Trophoblast cell (in vitro differentiated cells and primary cell): ENCODE measurements around the gene SLC33A1. TPM values are rescaled to one million over a fixed set of nuclear protein-coding genes. Genes with fewer than 3 reads are reported as not detected.

Experiments
- DNase-seq, 2 donors: peaks; one replicate each; pipeline ENCODE4 v3.0.0-alpha.2; 2016
- H2AFZ ChIP-seq: 2 replicates; pipeline ENCODE4 v1.6.1; 2013; ENCODE audit warnings: low read length, moderate library complexity, mild to moderate bottlenecking; ENCODE audit not compliant: insufficient read depth, poor library complexity
- H2AK5ac ChIP-seq: 2 replicates; pipeline ENCODE4 v1.6.1; 2013; ENCODE audit warnings: mild to moderate bottlenecking, low read length
- H2BK120ac ChIP-seq: 2 replicates; pipeline ENCODE4 v1.6.1; 2013; ENCODE audit warnings: low read length, mild to moderate bottlenecking, moderate library complexity; ENCODE audit not compliant: insufficient read depth, poor library complexity
- H2BK12ac ChIP-seq: 2 replicates; pipeline ENCODE4 v1.6.1; 2013; ENCODE audit warnings: mild to moderate bottlenecking, low read length, moderate library complexity
- H2BK5ac ChIP-seq: 2 replicates; pipeline ENCODE4 v1.6.1; 2013; ENCODE audit warnings: low read length, low read depth, moderate library complexity, mild to moderate bottlenecking; ENCODE audit not compliant: poor library complexity
- H3K14ac ChIP-seq: 2 replicates; pipeline ENCODE4 v1.6.1; 2013; ENCODE audit warnings: mild to moderate bottlenecking, low read length
- H3K18ac ChIP-seq: 2 replicates; pipeline ENCODE4 v1.6.1; 2013; ENCODE audit warnings: mild to moderate bottlenecking, low read length
- H3K23ac ChIP-seq: 2 replicates; pipeline ENCODE4 v1.6.1; 2013; ENCODE audit warnings: low read length
- H3K27ac ChIP-seq: 2 replicates; pipeline ENCODE4 v1.5.1; 2013; ENCODE audit warnings: low read depth, mild to moderate bottlenecking, inconsistent platforms, low read length, moderate library complexity
- H3K27me3 ChIP-seq: 2 replicates; pipeline ENCODE4 v1.6.1; 2013; ENCODE audit warnings: inconsistent platforms, mild to moderate bottlenecking, low read length, moderate library complexity; ENCODE audit not compliant: insufficient read depth
- H3K36me3 ChIP-seq, 2 experiments: 1 replicate in 1 of 2; 2 replicates in 1 of 2; pipeline ENCODE4 v1.6.1; 2013; ENCODE audit warnings: low read length in 2 of 2, mild to moderate bottlenecking in 2 of 2, moderate library complexity in 1 of 2; ENCODE audit not compliant: insufficient read depth in 2 of 2, control insufficient read depth in 1 of 2
- H3K4ac ChIP-seq: 2 replicates; pipeline ENCODE4 v1.6.1; 2013; ENCODE audit warnings: low read depth, mild to moderate bottlenecking, low read length, moderate library complexity
- H3K4me1 ChIP-seq, 2 experiments: 1 replicate in 1 of 2; 2 replicates in 1 of 2; pipeline ENCODE4 v1.6.1; 2013; ENCODE audit warnings: low read length in 2 of 2, mild to moderate bottlenecking in 2 of 2, moderate library complexity in 1 of 2; ENCODE audit not compliant: insufficient read depth in 2 of 2, control insufficient read depth in 1 of 2
- H3K4me2 ChIP-seq: 2 replicates; pipeline ENCODE4 v1.6.1; 2013; ENCODE audit warnings: inconsistent platforms, mild to moderate bottlenecking, low read length, moderate library complexity
- H3K4me3 ChIP-seq: 2 replicates; pipeline ENCODE4 v1.5.1; 2013; ENCODE audit warnings: mild to moderate bottlenecking, low read depth, low read length, inconsistent platforms
- H3K79me1 ChIP-seq: one replicate; pipeline ENCODE4 v1.6.1; 2013; ENCODE audit warnings: low read length
- H3K79me2 ChIP-seq: 2 replicates; pipeline ENCODE4 v1.6.1; 2013; ENCODE audit warnings: low read length, mild to moderate bottlenecking; ENCODE audit not compliant: control insufficient read depth, insufficient read depth, poor library complexity
- H3K9ac ChIP-seq: 2 replicates; pipeline ENCODE4 v1.6.1; 2013; ENCODE audit warnings: mild to moderate bottlenecking, low read length
- H3K9me3 ChIP-seq: 2 replicates; pipeline ENCODE4 v1.6.1; 2013; ENCODE audit warnings: low read depth, mild to moderate bottlenecking, control low read depth, inconsistent platforms, low read length; ENCODE audit not compliant: insufficient read depth
- H4K12ac ChIP-seq: 2 replicates; pipeline ENCODE4 v1.6.1; 2013; ENCODE audit warnings: low read depth, mild to moderate bottlenecking, low read length, moderate library complexity
- H4K8ac ChIP-seq: 2 replicates; pipeline ENCODE4 v1.6.1; 2013; ENCODE audit warnings: low read depth, mild to moderate bottlenecking, low read length, moderate library complexity
- H4K91ac ChIP-seq: one replicate; pipeline ENCODE4 v1.6.1; 2013; ENCODE audit warnings: low read depth, mild to moderate bottlenecking, low read length, moderate library complexity
- WGBS: extraction: QIAGEN DNeasy Blood & Tissue Kit; methylation state at CpG from one replicate; pipeline ENCODE4 v1.1.7; 2013; ENCODE audit warnings: missing lambda C conversion rate; ENCODE audit not compliant: insufficient read length, insufficient coverage; ENCODE audit errors: extremely low coverage; 5-methylcytosine and 5-hydroxymethylcytosine counted together
- polyA plus RNA-seq: library from polyadenylated mRNA; stranded (reverse); fragments of 200-250 nt; gene quantifications from 2 replicates; pipeline ENCODE4 v1.2.3, GENCODE V29; 2013

The SLC33A1 gene
- polyA plus RNA-seq: 27.2 and 28.2 TPM in 2 replicates

DNA sequence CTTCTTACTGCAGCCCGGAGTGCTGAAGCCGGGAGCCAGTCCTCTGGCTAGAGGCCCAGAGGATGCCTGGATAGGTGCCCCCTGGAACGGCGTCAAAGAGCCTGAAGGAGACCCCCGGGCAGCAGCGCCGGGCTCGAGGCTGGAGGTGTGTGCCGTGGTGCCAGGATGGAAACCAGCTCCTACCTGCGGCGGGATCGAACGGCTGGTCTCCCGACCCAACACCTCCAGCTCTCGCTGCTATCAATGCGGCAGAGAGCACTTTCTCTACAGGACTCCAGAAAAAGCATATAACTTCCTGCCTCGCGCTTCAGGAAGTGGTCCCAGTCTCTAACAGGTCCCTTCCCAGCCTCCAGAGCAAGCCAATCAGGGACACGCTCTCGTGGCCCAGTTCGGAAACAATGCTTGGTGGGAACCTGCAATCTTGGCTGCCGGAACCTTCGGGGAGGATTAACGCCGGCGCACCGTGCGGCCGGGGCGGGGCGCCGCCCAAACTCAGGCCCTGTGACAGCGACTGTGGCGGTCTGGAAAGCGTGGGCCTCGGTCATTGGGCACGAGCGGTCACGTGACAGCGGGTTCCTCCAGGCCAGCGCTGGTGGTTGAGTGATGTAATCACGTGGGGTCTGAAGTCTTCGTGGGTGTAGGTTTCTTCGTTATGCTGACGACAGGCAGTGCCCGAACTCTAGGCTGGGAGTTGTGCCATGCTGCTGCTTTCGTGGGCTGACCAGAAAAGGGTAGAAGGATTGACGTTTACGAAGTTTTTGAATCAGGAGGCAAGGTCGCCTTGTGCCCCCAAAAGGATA, at the start of gene SLC33A1:
TSS of gene SLC33A1 (minus strand) at position 287 of the 800 bp plus-strand sequence. CDS start 430 bp downstream, outside the sequence.
- H3K79me2 ChIP-seq: peaks cover 12% of the 10 kb centered on the region

GRCh38 chr3:155895379-155895900, 41.2 kb upstream of the SLC33A1 start:
- Histone ChIP-seq H3K4ac (no peak overlapping the region), H2AK5ac (no peak overlapping the region), H2BK120ac (no peak overlapping the region), H3K36me3 (peaks cover 4 to 6% of the 10 kb centered on the region in 2 experiments), H3K4me2 (no peak overlapping the region), H4K91ac (no peak overlapping the region), H4K8ac (no peak overlapping the region), H3K4me3 (no peak overlapping the region), H3K9ac (no peak overlapping the region), H2AFZ (no peak overlapping the region), H3K18ac (no peak overlapping the region), H3K79me1 (no peaks in the 10 kb centered on the region), H2BK12ac (no peak overlapping the region), H3K27ac (no peak overlapping the region), H3K27me3 (no peaks in the 10 kb centered on the region), H3K4me1 (no peaks in the 10 kb centered on the region), H2BK5ac (no peak overlapping the region), H3K79me2 (no peaks in the 10 kb centered on the region), H4K12ac (no peak overlapping the region), H3K9me3 (no peaks in the 10 kb centered on the region), H3K23ac (no peak overlapping the region), H3K14ac (no peak overlapping the region)
- DNase-seq: no peak
- WGBS: no CpG with 5 or more reads among the region's 7 CpGs

More for the DNA sequence above, at the start of gene SLC33A1:
- Histone ChIP-seq H4K12ac (peak within 1 kb of the TSS; percentile 90), H2BK5ac (peak within 1 kb of the TSS; percentile 67), H3K4me1 (peaks cover 0 to 3% of the 10 kb centered on the region in 2 experiments), H3K18ac (peak within 1 kb of the TSS; percentile 67), H4K91ac (peak within 1 kb of the TSS; percentile 88), H3K79me1 (peaks cover 9% of the 10 kb centered on the region), H3K27ac (peak within 1 kb of the TSS; percentile 67), H3K27me3 (no peaks in the 10 kb centered on the region), H4K8ac (peak within 1 kb of the TSS; percentile 98), H3K4me2 (peak within 1 kb of the TSS; percentile 84), H2AFZ (peak within 1 kb of the TSS; percentile 81), H3K9me3 (no peaks in the 10 kb centered on the region), H3K4ac (peak within 1 kb of the TSS; percentile 88), H2BK12ac (no peak within 1 kb of the TSS), H2AK5ac (peak within 1 kb of the TSS; percentile 86), H3K36me3 (peaks cover 0 to 3% of the 10 kb centered on the region in 2 experiments), H3K9ac (peak within 1 kb of the TSS; percentile 88), H3K23ac (no peak within 1 kb of the TSS), H3K4me3 (peak within 1 kb of the TSS; percentile 93), H3K14ac (peak within 1 kb of the TSS; percentile 72), H2BK120ac (peak within 1 kb of the TSS; percentile 56)
- peak; percentile 99 for DNase-seq
- WGBS: no CpG with 5 or more reads among the region's 50 CpGs

- DNase-seq: no peak
- no peak overlapping the region for H3K14ac ChIP-seq
These were observed 37.1 kb upstream of the SLC33A1 start for GRCh38 chr3:155891321-155891720.

DNA sequence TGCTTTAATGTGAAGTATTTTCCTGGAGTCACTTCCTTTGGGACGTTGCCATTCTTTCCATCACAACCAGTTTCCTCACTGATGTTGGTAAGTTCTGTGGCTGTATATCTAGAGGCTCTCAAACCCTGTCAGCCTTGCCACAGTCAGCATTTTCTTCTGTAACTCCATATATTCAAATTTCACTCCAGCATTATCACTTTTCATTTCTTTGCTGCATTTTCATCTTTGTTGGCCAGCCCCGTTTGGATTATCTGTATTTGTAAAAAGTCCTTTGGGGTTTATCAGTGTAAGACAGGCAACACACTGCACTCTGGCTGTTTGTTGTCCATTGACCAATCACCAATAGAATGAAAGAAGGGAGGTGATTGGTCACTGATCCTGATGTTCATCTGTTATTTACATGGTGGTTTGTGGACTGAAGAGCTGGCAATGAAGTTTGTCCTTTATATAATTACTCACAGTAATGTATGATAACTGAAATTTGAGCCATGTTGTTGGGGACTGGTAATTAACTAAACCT, 36.5 kb upstream of the SLC33A1 start:
- no peak overlapping the region for H3K4me3 ChIP-seq
- peaks cover 4 to 6% of the 10 kb centered on the region in 2 experiments for H3K36me3 ChIP-seq
- no CpG with 5 or more reads among the region's 2 CpGs for WGBS
- no peak overlapping the region for H4K8ac ChIP-seq
- H3K4me2 ChIP-seq: no peak overlapping the region
- H2BK5ac ChIP-seq: no peak overlapping the region
- H2BK12ac ChIP-seq: no peak overlapping the region
- DNase-seq: no peak
- H3K79me2 ChIP-seq: no peaks in the 10 kb centered on the region
- H3K27ac ChIP-seq: no peak overlapping the region
- no peaks in the 10 kb centered on the region for H3K4me1 ChIP-seq
- H3K18ac ChIP-seq: no peak overlapping the region
- H2AFZ ChIP-seq: no peak overlapping the region
- no peaks in the 10 kb centered on the region for H3K9me3 ChIP-seq
- no peak overlapping the region for H4K91ac ChIP-seq
- H3K23ac ChIP-seq: no peak overlapping the region
- H2BK120ac ChIP-seq: no peak overlapping the region
- no peak overlapping the region for H3K14ac ChIP-seq
- H4K12ac ChIP-seq: no peak overlapping the region
- H3K27me3 ChIP-seq: no peaks in the 10 kb centered on the region
- no peak overlapping the region for H3K9ac ChIP-seq
- H2AK5ac ChIP-seq: no peak overlapping the region
- H3K79me1 ChIP-seq: no peaks in the 10 kb centered on the region
- H3K4ac ChIP-seq: no peak overlapping the region

More at GRCh38 chr3:155891321-155891720, 37.1 kb upstream of the SLC33A1 start:
- H2AK5ac ChIP-seq: no peak overlapping the region
- H3K9ac ChIP-seq: no peak overlapping the region
- no peak overlapping the region for H3K4me3 ChIP-seq
- H3K27ac ChIP-seq: no peak overlapping the region
- no peak overlapping the region for H3K4ac ChIP-seq
- H2AFZ ChIP-seq: no peak overlapping the region
- H3K23ac ChIP-seq: no peak overlapping the region
- H4K8ac ChIP-seq: no peak overlapping the region
- H3K36me3 ChIP-seq: peaks cover 4 to 6% of the 10 kb centered on the region in 2 experiments
- no peak overlapping the region for H3K4me2 ChIP-seq
- no peak overlapping the region for H4K91ac ChIP-seq
- H3K27me3 ChIP-seq: no peaks in the 10 kb centered on the region
- no peaks in the 10 kb centered on the region for H3K4me1 ChIP-seq
- no peak overlapping the region for H4K12ac ChIP-seq
- H3K79me1 ChIP-seq: no peaks in the 10 kb centered on the region
- no peak overlapping the region for H2BK5ac ChIP-seq
- no peak overlapping the region for H2BK12ac ChIP-seq
- no peak overlapping the region for H3K18ac ChIP-seq
- no peaks in the 10 kb centered on the region for H3K9me3 ChIP-seq
- H3K79me2 ChIP-seq: no peaks in the 10 kb centered on the region
- no CpG with 5 or more reads among the region's 5 CpGs for WGBS
- H2BK120ac ChIP-seq: no peak overlapping the region
